ENCODE results near the gene PGBD5. TPM values are rescaled to one million over a fixed set of nuclear protein-coding genes. Genes with fewer than 3 reads are reported as not detected.
A peak's percentile ranks its signal among the peaks of the same experiment; 100 is the strongest.

The PGBD5 gene
- total and polyA plus RNA-seq, 2 experiments from 2014 or later = 0.40 to 1.2 TPM

DNA sequence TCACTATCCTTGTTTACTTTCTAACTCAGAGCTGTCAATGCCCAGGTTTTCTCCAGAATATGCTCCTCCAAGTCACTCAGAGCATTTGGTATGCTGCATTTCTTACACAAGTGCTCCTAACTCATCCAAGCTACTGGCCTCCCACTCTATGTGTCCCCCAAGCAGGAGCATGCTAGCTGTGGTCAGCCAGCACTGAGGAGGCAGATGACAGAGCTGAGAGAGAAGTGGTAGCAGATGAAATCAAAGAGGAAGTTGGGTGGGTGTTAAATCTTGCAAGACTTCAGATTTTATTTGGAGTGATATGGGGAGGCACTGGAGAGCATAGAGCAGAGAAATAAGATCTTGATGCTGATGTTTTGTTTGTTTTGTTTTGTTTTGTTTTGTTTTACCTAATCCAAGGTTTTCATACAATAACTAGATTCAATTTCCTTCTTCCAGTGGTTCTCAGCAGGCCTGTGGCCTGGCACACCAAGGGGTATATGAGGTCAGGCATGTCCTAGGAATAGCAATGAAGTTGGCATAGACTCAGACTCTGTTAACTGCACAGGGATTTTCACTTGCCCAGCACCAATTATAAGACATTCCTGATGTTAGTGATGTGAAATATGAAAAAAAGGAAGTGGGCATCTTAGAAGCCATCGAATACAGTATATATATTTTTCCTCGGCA is 3.1 kb upstream of the PGBD5 start:
- Histone ChIP-seq H3K4me1 (ENCODE audit: low read depth) (no peaks in the 10 kb centered on the region), H3K4me3 (no peak overlapping the region), H3K9me3 (ENCODE audit: low read depth) (no peaks in the 10 kb centered on the region), H3K36me3 (no peaks in the 10 kb centered on the region), H3K27me3 (peaks cover 33% of the 10 kb centered on the region), H3K27ac (no peak overlapping the region)
- DNase-seq (ENCODE audit: low read depth in 1 of 2, low spot score in 1 of 2) = no peak
- TF ChIP-seq CTCF (IDR thresholded peaks at IDR 0.05; ENCODE audit: low read depth, low read length) = no peak

- Histone ChIP-seq H3K9me3 (ENCODE audit: low read depth) (no peaks in the 10 kb centered on the region), H3K36me3 (no peaks in the 10 kb centered on the region), H3K4me1 (ENCODE audit: low read depth) (no peaks in the 10 kb centered on the region), H3K4me3 (no peak overlapping the region), H3K27me3 (peaks cover 45% of the 10 kb centered on the region), H3K27ac (no peak overlapping the region)
- DNase-seq (ENCODE audit: low read depth in 1 of 2, low spot score in 1 of 2) = no peak
- TF ChIP-seq CTCF (IDR thresholded peaks at IDR 0.05; ENCODE audit: low read depth, low read length) = no peak
Measured at GRCh38 chr1:230427981-230428380, 1.8 kb upstream of the PGBD5 start.

DNA sequence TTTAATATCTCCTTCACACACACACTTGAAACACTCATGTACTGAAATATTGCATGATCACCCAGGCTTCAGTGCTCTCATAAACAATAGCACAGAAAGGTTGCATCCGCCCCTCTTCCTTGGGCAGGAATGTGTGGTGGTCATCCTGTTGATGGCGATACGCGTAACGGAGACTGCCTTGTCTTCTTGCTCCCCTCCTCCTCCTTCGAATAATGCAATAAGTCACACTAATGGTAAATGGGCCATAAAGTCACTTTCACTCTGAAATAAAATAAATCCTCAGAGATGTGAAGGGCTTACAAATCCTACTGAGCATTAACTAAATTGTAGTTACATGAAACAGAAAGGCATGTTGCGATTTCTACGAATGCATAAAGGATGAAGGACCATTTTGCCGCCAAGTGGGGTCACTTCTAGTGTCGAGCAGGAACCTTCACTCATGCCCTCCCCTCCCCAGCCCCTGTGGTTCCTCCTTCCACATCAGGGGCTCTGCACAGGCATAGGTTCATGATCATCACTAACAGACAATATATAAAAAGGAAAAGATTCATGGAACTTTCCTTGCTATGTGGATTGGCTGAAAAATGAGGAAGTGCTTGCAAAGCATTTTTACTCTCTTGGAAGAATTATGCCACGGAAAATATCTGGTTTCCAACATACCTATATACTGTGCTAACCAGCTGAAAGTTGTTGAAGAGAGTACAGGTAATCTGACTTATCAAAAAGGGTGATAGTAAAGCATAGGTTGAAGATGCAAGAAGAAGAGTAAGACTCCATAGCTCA is 1.2 kb upstream of the PGBD5 start:
- H3K27ac ChIP-seq = no peak overlapping the region
- no peaks in the 10 kb centered on the region for H3K36me3 ChIP-seq
- H3K4me1 ChIP-seq (ENCODE audit: low read depth) = no peaks in the 10 kb centered on the region
- H3K27me3 ChIP-seq = peaks cover 52% of the 10 kb centered on the region
- no peak overlapping the region for H3K4me3 ChIP-seq
- no peak for TF ChIP-seq CTCF (IDR thresholded peaks at IDR 0.05; ENCODE audit: low read depth, low read length)
- no peaks in the 10 kb centered on the region for H3K9me3 ChIP-seq (ENCODE audit: low read depth)
- no peak for DNase-seq (ENCODE audit: low read depth in 1 of 2, low spot score in 1 of 2)

GRCh38 chr1:230425252-230426091 is 660 bp downstream of the PGBD5 start:
- H3K9me3 ChIP-seq (ENCODE audit: low read depth) = no peaks in the 10 kb centered on the region
- peak; percentile 10 to 51 for DNase-seq (ENCODE audit: low read depth in 1 of 2, low spot score in 1 of 2)
- peaks cover 65% of the 10 kb centered on the region for H3K27me3 ChIP-seq
- peak overlapping the region; percentile 34 for H3K4me3 ChIP-seq
- no peak for TF ChIP-seq CTCF (IDR thresholded peaks at IDR 0.05; ENCODE audit: low read depth, low read length)
- no peaks in the 10 kb centered on the region for H3K4me1 ChIP-seq (ENCODE audit: low read depth)
- H3K36me3 ChIP-seq = no peaks in the 10 kb centered on the region
- H3K27ac ChIP-seq = no peak overlapping the region

DNA sequence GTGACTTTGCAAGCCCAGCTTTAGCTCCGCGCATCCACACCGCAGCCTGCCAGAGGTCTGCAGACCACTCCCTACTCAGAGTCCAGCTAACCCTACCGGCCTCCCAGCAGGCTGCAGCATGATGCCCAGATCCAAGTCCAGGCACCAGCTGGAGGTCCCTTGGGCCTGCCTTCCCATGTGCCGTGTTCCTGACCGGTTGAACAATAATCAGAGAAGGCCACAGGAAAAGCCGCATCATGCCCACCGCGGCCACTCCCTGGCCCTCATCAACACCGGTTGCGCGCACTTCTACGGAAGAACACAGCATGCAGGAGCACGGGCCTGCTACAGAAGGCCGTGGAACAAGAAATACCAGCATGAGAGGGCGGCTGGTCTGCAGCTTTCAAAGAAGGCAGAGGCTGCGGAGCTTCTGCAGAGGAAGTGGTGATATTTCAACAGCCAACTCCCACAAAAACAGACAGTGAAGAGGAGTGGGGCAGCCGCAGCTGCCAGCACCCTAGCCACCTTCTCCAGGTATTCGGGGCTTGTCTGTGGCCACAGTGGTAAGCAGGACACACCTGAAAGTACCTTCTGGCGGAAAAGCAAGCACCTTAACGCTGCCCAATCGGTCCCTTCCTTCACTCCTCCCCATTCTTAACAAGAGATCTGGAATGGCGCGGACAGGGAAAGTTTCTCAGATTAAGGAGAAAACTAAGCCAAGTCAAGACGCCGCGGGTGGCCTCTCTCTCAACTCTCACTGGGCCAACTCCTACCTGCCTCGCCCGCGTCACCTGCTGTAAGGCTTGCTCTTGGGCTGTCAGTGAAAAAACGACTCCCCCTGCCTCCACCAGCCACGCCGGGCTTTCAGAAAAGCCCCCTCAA is 1.5 kb downstream of the PGBD5 start:
- H3K27me3 ChIP-seq = peaks cover 65% of the 10 kb centered on the region

More for the DNA sequence above, 1.5 kb downstream of the PGBD5 start:
- H3K4me1 ChIP-seq (ENCODE audit: low read depth) = no peaks in the 10 kb centered on the region
- peak overlapping the region; percentile 34 for H3K4me3 ChIP-seq
- DNase-seq (ENCODE audit: low read depth in 1 of 2, low spot score in 1 of 2) = no peak
- no peak overlapping the region for H3K27ac ChIP-seq
- H3K9me3 ChIP-seq (ENCODE audit: low read depth) = no peaks in the 10 kb centered on the region
- no peaks in the 10 kb centered on the region for H3K36me3 ChIP-seq
- no peak for TF ChIP-seq CTCF (IDR thresholded peaks at IDR 0.05; ENCODE audit: low read depth, low read length)
